PC-3 (cell line): ENCODE data around the gene CDH4. TPM values are rescaled to one million over a fixed set of nuclear protein-coding genes. Genes with fewer than 3 reads are reported as not detected.

Experiments
- ATAC-seq: fragments of 200-7000 bp; cut with Tn5 transposase; 2 replicates; pipeline ENCODE4 v1.9.1; 2020; ENCODE audit warnings: mild to moderate bottlenecking, moderate library complexity
- BruUV-seq: library from RNA; stranded (reverse); fragments of 400-500 nt; replicated peaks from 2 replicates; lab custom pipeline; 2021; lab: Mats Ljungman, UMichigan
- CTCF ChIA-PET: fragments of 300-600 bp; sonication (Branson Sonifier 250); formaldehyde crosslinking; loops from one replicate; lab custom pipeline; 2022; ENCODE audit warnings: antibody characterized with exemption; lab: Charles Lee
- POLR2A ChIA-PET: fragments of 300-600 bp; sonication (Branson Sonifier 250); formaldehyde crosslinking; loops from one replicate; lab custom pipeline; 2022; ENCODE audit warnings: antibody characterized with exemption; ENCODE audit not compliant: unreplicated experiment; lab: Charles Lee
- DNase-seq: peaks from one replicate; pipeline ENCODE4 v3.0.0-alpha.2; 2015
- H2AFZ ChIP-seq: fragments of 300-600 bp; sonication (generic); 2 replicates; pipeline ENCODE4 v1.6.0; 2016; ENCODE audit warnings: antibody characterized with exemption, low read length
- H3F3A ChIP-seq: fragments of 300-600 bp; sonication (generic); one replicate; pipeline ENCODE4 v1.6.0; 2017; ENCODE audit warnings: antibody characterized with exemption, low read length, control low read depth, mild to moderate bottlenecking; ENCODE audit not compliant: unreplicated experiment
- H3K27ac ChIP-seq: fragments of 300-600 bp; sonication (generic); 2 replicates; pipeline ENCODE4 v1.5.1; 2016; ENCODE audit warnings: mild to moderate bottlenecking, low read length
- H3K27me3 ChIP-seq: fragments of 300-600 bp; sonication (generic); 2 replicates; pipeline ENCODE4 v1.6.1; 2016; ENCODE audit warnings: low read length, mixed read lengths
- H3K36me3 ChIP-seq: fragments of 300-600 bp; sonication (generic); 2 replicates; pipeline ENCODE4 v1.6.1; 2016; ENCODE audit warnings: low read depth, mixed run types, low read length, mixed read lengths
- H3K4me1 ChIP-seq: fragments of 300-600 bp; sonication (generic); 2 replicates; pipeline ENCODE4 v1.5.1; 2016; ENCODE audit warnings: low read length; ENCODE audit not compliant: insufficient read depth
- H3K4me2 ChIP-seq: fragments of 300-600 bp; sonication (generic); 2 replicates; pipeline ENCODE4 v1.6.0; 2016; ENCODE audit warnings: low read length
- H3K4me3 ChIP-seq: fragments of 300-600 bp; sonication (generic); 2 replicates; pipeline ENCODE4 v1.5.1; 2016; ENCODE audit warnings: mild to moderate bottlenecking, low read length, mixed read lengths
- H3K79me2 ChIP-seq: fragments of 300-600 bp; sonication (generic); 2 replicates; pipeline ENCODE4 v1.6.1; 2017; ENCODE audit warnings: low read length, mixed read lengths
- H3K9ac ChIP-seq: fragments of 300-600 bp; sonication (generic); 2 replicates; pipeline ENCODE4 v1.6.0; 2016; ENCODE audit warnings: mild to moderate bottlenecking, low read length
- H3K9me2 ChIP-seq: fragments of 300-600 bp; sonication (generic); replicated peaks from 2 replicates; pipeline ENCODE4 v1.6.1; 2016; ENCODE audit warnings: mixed run types, low read length, mixed read lengths
- H3K9me3 ChIP-seq: fragments of 300-600 bp; sonication (generic); 2 replicates; pipeline ENCODE4 v1.6.1; 2016; ENCODE audit warnings: low read length, mixed read lengths
- H4K20me1 ChIP-seq: fragments of 300-600 bp; sonication (generic); 2 replicates; pipeline ENCODE4 v1.6.1; 2016; ENCODE audit warnings: low read length, mixed read lengths
- EZH2 ChIP-seq: fragments of 300-600 bp; sonication (generic); IDR thresholded peaks from one replicate; pipeline ENCODE4 v1.6.1; 2017; ENCODE audit warnings: antibody characterized with exemption, mild to moderate bottlenecking, low read length; ENCODE audit not compliant: unreplicated experiment
- EZH2phosphoT487 ChIP-seq: fragments of 300-600 bp; sonication (generic); IDR thresholded peaks from 2 replicates; pipeline ENCODE4 v1.6.1; 2018; ENCODE audit warnings: mild to moderate bottlenecking, antibody characterized with exemption, low read length, borderline replicate concordance
- intact Hi-C: fragments of 100-400 bp; cut with micrococcal nuclease; formaldehyde crosslinking; loops from 2 replicates; pipeline ENCODE4 v1.9.0; 2023
- total RNA-seq: library from RNA; depleted of rRNA; stranded (reverse); fragments of >200 nt; gene quantifications from 2 replicates; pipeline ENCODE4 v1.2.3, GENCODE V29; 2014
- TF ChIP-seq, protein P1 (sequence below): fragments of 300-600 bp; sonication (generic); conservative IDR thresholded peaks from 2 replicates; pipeline ENCODE4 v1.5.1; 2017; ENCODE audit warnings: antibody characterized with exemption, low read depth, mild to moderate bottlenecking, low read length

The CDH4 gene
- total RNA-seq, 1 experiment from 2014 or later, result not detected

DNA sequence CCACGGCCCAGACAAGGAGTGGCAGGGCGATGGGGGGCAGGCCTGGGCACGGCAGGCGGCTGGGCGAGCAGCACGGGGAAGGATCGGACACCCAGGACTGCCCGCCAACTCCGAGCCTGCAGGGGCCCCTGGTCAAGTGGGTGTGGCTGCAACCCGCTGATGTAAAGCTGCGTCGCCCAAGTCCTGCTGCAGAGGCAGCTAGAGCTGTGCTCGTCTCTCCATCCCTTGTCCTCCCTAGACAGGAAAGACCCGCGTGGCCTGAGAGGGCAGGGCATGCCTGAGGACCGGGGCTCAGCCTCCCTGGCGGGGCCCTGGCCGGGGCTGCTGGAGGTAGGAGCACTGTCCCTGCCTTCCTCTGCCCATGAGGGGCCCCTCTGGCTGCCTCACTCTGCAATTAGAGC is 281.2 kb downstream of the CDH4 start:
- Histone ChIP-seq H3K4me3 (no peak overlapping the region), H3K9ac (no peak overlapping the region), H3K4me2 (no peak overlapping the region), H3K9me3 (no peaks in the 10 kb centered on the region), H3K27ac (no peak overlapping the region), H2AFZ (no peak overlapping the region), H3K79me2 (no peaks in the 10 kb centered on the region), H3K27me3 (peaks cover 62% of the 10 kb centered on the region), H3K36me3 (no peaks in the 10 kb centered on the region), H4K20me1 (no peaks in the 10 kb centered on the region), H3F3A (no peaks in the 10 kb centered on the region), H3K4me1 (no peaks in the 10 kb centered on the region), H3K9me2 (no peaks in the 10 kb centered on the region)
- ChIA-PET POLR2A (no interaction called here), CTCF (no interaction called here)
- intact Hi-C loops, result no loop called here
- DNase-seq, result no peak
- TF ChIP-seq, protein P1, sequence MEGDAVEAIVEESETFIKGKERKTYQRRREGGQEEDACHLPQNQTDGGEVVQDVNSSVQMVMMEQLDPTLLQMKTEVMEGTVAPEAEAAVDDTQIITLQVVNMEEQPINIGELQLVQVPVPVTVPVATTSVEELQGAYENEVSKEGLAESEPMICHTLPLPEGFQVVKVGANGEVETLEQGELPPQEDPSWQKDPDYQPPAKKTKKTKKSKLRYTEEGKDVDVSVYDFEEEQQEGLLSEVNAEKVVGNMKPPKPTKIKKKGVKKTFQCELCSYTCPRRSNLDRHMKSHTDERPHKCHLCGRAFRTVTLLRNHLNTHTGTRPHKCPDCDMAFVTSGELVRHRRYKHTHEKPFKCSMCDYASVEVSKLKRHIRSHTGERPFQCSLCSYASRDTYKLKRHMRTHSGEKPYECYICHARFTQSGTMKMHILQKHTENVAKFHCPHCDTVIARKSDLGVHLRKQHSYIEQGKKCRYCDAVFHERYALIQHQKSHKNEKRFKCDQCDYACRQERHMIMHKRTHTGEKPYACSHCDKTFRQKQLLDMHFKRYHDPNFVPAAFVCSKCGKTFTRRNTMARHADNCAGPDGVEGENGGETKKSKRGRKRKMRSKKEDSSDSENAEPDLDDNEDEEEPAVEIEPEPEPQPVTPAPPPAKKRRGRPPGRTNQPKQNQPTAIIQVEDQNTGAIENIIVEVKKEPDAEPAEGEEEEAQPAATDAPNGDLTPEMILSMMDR, result no peak
- TF ChIP-seq EZH2phosphoT487, result no peak
- TF ChIP-seq EZH2, result no peak
- ATAC-seq, result no peak
- no TSS peak for BruUV-seq

- H3K27me3 ChIP-seq, result peaks cover 72% of the 10 kb centered on the region
- no peaks in the 10 kb centered on the region for H3K9me2 ChIP-seq
- CTCF ChIA-PET, result no interaction called here
- no peaks in the 10 kb centered on the region for H3F3A ChIP-seq
- ATAC-seq, result no peak
- no peaks in the 10 kb centered on the region for H3K79me2 ChIP-seq
- H3K4me1 ChIP-seq, result no peaks in the 10 kb centered on the region
- no peak overlapping the region for H3K27ac ChIP-seq
- no peaks in the 10 kb centered on the region for H4K20me1 ChIP-seq
- H3K4me3 ChIP-seq, result no peak overlapping the region
- H3K36me3 ChIP-seq, result no peaks in the 10 kb centered on the region
- H3K4me2 ChIP-seq, result no peak overlapping the region
- intact Hi-C loops, result no loop called here
- BruUV-seq, result no TSS peak
- POLR2A ChIA-PET, result no interaction called here
- DNase-seq, result no peak
- no peak overlapping the region for H2AFZ ChIP-seq
- TF ChIP-seq EZH2phosphoT487, result no peak
- TF ChIP-seq EZH2, result no peak
- TF ChIP-seq, protein P1, result no peak
- no peaks in the 10 kb centered on the region for H3K9me3 ChIP-seq
- no peak overlapping the region for H3K9ac ChIP-seq
Measured at GRCh38 chr20:61534346-61534745, 282.3 kb downstream of the CDH4 start.

GRCh38 chr20:61535091-61535490 is 283.0 kb downstream of the CDH4 start:
- TF ChIP-seq EZH2 (no peak), EZH2phosphoT487 (no peak)
- TF ChIP-seq, protein P1, result no peak
- Histone ChIP-seq H3K9ac (no peak overlapping the region), H3K79me2 (no peaks in the 10 kb centered on the region), H3K9me2 (no peaks in the 10 kb centered on the region), H4K20me1 (no peaks in the 10 kb centered on the region), H3K4me3 (no peak overlapping the region), H3K27ac (no peak overlapping the region), H3F3A (no peaks in the 10 kb centered on the region), H3K4me2 (no peak overlapping the region), H3K4me1 (no peaks in the 10 kb centered on the region), H3K36me3 (no peaks in the 10 kb centered on the region), H3K9me3 (no peaks in the 10 kb centered on the region), H3K27me3 (peaks cover 72% of the 10 kb centered on the region), H2AFZ (no peak overlapping the region)
- CTCF ChIA-PET, result no interaction called here
- DNase-seq (no peak), ATAC-seq (no peak)
- intact Hi-C loops, result no loop called here
- POLR2A ChIA-PET, result no interaction called here
- BruUV-seq, result no TSS peak
